ENCODE measurements around the gene DHRS2. TPM values are rescaled to one million over a fixed set of nuclear protein-coding genes. Genes with fewer than 3 reads are reported as not detected.
"Not testable (repeated sequence)": the region's sequence is repeated elsewhere in the genome, so short reads cannot be mapped to it uniquely, and the experiment has no call there.

Gene DHRS2
- total RNA-seq, 1 donor from 2014 or later: not detected

DNA sequence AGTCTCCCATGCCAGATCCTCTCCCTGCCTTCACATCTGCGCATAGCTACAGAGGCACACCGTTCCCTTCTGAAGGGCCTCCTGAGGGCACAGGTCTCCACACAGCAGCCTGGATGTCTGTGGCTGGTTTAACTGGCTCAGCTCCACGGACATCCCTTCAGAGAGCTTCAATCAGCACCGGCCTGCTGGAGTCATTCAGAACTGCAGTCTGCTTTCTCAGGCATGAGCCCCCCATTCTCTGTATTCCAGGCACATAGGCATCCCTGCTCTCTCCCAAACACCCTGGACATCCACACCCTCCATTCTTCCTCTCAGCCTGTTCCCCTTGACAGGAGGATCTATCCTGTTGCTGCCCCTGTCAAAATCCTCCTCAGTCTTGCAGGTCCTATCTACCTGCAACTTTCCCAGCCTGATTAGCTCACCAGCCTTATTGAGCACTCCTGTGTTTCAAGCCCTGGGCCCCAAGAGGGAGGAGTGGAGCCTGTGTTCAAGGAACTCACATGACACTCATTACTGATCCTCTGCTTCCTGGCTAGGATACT is 2.9 kb upstream of the DHRS2 start:
- peak; percentile 6 for DNase-seq

DNA sequence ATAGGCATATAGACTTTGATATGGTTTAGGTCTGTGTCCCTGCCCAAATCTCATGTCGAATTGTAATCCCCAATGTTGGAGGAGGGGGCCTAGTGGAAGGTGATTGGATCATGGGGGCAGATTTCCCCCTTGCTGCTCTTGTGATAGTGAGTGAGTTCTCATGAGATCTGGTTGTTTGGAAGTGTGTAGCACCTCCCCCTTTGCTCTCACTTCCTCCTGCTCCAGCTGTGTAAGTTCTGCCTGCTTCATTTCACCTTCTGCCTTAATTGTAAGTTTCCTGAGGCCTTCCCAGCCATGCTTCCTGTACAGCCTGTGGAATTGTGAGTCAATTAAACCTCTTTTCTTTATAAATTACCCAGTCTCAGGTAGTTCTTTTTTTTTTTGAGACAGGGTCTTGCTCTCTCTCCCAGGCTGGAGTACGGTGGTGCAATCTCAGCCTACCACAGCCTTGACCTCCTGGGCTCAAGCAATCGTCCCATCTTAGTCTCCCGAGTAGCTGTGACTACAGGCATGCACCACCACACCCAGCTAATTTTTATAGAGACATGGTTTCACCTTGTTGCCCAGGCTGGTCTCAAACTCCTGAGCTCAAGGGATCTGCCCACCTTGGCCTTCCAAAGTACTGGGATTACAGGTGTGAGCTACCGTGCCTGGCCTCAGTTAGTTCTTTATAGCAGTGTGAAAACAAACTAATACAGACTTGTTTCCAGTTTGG is 1.3 kb upstream of the DHRS2 start:
- not testable (repeated sequence) for DNase-seq

DNA sequence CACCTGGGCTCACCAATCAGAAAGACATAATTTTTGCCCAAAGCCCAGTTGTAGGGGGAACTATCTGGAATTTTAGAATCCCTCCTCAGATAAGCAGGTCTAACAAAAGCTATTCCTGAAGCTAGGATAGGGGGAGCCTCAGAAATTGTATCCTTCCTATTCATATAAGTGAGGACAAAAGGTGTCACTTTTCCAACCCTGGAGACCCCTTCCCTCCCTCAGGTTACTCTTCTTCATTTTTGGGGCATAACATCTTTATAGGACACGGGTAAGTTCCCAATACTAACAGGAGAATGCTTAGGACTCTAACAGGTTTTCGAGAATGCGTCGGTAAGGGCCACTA is 1.1 kb downstream of the DHRS2 start:
- not testable (repeated sequence) for DNase-seq

DNA sequence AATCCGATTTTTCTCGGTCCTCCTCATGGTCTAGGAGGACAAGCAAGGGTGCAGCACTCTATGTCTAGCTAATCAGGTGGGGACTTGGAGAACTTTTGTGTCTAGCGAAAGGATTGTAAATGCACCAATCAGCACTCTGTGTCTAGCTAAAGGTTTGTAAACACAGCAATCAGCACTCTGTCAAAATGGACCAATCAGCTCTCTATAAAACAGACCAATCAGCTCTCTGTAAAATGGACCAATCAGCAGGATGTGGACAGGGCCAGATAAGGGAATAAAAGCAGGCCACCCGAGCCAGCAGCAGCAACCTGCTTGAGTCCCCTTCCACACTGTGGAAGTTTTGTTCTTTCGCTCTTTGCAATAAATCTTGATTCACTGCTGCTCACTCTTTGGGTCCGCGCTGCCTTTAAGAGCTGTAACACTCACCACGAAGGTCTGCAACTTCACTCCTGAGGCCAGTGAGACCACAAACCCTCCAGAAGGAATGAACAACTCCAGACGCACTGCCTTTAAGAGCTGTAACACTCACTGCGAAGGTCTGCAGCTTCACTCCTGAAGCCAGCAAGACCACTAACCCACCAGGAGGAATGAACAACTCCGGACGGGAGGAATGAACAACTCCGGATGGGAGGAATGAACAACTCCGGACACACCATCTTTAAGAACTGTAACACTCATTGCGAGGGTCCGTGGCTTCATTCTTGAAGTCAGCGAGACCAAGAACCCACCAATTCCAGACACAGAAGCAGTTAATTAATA is 1.7 kb downstream of the DHRS2 start:
- not testable (repeated sequence) for DNase-seq

DNA sequence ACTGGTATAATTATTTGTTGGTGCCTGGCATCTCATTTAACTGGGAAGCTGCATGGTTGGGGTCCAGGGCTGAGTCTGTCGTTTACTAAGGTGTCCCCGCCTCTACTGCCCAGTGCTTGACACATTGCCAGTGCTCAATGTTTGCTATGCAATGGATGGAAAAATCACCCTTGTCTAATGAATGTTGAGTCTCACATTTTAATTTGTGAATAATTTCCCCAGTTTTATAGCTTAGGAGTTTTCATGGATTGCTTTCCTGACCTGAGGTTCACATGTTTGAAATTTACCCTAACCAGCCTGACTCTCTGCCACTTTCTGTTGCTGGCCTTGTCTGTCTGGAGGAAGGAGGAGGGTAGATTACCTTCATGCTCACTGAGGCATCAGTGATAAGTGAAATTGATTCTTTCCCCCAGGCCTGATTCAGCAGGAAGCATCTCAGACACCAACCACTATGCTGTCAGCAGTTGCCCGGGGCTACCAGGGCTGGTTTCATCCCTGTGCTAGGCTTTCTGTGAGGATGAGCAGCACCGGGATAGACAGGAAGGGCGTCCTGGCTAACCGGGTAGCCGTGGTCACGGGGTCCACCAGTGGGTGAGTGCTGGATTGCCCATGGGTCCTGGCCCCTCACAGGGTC is 2.4 kb downstream of the DHRS2 start:
- no peak for DNase-seq

DNA sequence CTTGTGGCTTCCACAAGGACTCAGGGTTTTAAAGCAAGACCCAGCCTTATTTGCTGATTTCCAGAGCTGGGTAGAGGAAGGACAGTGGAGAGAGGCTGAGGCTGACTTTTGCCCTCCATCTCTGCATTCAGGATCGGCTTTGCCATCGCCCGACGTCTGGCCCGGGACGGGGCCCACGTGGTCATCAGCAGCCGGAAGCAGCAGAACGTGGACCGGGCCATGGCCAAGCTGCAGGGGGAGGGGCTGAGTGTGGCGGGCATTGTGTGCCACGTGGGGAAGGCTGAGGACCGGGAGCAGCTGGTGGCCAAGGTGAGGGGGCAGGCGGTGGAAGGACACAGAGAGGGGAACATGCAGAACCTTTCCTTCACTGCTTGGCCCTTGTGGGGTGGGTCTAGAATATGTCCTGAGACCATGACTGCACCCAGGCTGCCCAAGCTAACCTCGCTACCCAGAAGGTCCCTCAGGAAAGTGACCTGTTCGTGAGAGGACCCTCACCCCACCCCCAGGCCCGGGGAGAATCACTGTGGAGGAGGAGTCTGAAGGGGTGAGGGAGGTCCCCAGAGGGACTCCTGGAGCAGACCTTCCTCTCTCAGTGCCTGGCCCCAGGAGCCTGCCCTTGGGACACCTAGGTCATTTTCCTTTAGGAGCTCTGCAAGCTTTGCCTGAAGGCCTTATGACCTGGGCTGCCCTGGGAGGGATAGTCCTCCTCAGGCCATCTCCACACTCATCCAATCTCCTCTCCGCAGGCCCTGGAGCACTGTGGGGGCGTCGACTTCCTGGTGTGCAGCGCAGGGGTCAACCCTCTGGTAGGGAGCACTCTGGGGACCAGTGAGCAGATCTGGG is 3.1 kb downstream of the DHRS2 start:
- no peak for DNase-seq

DNA sequence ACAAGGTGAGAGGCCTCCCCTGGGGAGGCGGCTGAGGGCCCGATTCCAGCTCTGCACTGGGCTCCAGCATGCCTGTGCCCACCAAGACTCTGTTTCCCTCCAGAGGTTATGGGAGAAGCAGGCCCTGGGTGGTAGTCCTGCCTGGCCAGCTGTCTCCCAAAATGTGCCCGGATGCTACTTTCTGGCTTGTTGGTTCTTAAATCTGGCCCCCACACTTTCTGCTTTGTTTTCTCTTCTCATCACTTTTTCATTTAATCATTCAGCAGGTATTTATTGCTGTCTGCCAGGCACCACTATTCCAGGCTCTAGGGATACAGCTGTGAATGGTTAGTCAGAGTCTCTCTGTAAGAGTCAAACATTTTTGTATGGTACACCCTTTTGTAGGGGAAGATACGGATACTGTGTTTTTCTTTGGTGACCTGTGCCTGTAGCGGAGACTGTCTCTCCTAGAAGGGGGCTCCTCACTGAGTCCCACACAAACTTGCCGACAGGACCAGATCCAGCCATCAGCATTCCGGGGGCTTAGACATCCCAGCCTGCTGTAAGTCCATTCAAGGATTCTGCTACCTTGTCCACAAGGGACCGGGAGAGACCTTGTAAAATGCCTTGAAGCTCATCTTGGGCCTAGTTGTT is 3.8 kb downstream of the DHRS2 start:
- peak; percentile 2 for DNase-seq

DNA sequence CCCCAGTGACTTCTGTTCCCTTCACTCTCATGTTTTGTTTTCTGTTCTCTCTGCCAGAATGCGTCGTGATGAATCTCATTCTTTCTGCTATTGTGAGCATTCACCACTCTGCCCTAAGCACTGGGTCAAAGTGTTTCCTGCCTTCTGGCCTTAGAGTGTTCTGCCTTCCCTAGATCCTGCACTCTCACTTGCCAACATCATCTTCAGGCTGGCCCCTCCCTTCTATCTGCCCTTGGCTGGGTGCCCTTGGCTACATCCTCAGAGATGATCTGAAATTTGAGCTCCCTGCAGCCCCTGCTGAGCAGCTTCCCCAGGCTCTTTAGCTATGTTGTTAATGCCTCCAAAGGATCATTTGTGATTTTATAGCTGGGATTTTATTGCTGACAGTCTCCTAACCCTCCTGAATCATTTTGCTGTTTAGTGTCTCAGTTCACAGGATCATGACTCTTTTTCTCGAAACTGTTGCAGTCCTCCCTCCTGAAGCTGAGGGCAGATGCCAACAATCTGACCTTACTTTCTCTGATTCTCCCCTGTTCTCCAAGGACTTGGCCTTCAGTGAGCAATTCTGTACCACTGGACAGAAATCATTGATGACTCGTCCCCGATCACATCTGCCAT is 4.5 kb downstream of the DHRS2 start:
- peak; percentile 85 for DNase-seq

DNA sequence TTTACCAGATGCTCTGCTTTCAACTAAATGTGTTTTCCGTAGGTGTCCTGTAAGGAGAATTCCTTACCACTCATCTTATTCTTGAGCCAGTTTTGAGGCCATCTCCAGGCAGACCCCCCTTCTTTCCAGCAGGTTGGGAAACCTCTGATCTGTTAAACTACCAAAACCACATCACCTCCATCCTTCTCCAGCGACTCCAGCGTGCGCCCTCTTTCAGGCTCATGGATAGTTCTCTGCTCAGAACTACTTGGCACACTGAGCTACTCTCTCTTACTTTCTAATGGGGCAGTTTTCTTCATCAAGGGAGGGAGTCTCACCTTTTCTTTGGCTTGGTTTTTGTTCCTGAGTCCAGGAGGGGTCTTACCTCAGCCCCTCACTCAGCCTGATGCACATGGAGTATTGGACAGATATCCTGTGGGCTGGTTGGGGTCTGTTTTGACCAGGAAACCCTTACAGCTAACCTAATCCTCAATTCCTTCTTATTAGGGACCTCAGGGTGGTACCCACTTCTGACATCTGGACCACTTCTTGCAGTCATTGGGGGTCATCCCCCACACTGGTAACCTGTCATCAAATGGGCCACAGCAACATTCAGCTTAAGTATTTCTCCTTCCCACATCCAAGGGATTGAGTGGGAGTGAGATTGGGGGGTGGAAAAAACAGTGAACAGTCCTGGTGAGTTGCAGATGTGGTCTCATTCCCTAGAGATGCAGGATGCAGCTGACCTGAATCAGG is 5.2 kb downstream of the DHRS2 start:
- DNase-seq: no peak

DNA sequence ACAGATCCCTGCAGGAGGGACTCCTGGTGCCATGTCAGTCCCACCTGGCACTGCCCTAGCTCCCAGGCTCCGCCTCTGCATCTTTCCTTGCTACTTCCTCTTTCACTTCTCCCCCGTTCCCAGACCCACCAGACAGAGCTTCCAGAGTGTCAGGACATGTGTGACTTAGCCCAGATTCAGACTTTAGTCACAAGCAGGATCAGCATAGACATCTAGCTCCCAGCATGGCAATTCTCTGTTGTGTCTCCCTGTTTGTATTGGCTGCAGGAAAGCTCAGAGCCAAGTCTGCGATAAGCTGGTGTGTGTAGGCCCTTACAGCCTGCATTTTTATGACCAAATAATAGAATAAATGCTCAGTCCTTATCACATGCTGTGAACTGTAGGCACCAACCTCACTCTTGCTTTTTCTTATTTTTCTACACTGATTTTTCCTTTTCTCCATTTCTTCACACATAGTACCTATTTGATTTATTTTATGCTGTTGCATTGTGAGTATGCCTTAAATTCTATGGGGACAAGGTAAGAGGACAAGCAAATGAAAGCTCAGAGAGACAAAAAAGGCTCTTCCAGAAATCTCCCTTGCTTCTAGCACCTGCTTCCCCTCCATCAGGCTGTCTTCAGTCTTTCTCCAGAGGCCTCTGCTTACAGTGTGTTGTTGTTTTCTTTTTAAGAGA is 5.9 kb downstream of the DHRS2 start:
- no peak for DNase-seq

DNA sequence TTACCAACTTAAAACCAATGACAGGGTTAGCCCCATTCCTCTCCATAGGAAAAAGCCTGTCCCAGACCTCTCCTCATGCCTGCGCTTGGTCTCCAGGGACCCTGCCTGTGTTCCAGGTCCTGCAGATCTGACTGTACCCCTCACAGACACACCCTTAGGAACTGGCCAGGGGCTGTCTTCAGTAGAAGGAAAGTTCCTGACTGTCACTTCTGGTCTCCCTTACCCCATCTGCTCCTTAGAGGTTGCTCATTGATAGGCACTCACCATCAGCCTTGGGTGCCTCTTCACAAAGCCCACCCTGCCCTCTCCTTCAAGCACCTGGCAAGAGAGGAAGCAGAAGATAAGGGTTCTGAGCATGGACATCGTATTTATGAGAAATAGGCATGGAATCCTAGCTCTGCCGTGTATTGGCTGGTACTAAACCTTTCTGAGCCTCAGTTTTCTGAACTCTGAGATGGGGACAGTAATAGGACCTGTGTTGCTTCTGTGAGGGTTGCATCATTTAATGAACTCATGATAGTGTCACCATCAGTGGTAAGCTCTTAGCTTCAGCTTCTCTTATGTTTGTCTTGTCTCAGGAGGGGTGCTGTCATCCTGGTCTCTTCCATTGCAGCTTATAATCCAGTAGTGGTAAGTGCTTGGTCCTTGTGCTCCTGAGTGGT is 7.5 kb downstream of the DHRS2 start:
- no peak for DNase-seq

DNA sequence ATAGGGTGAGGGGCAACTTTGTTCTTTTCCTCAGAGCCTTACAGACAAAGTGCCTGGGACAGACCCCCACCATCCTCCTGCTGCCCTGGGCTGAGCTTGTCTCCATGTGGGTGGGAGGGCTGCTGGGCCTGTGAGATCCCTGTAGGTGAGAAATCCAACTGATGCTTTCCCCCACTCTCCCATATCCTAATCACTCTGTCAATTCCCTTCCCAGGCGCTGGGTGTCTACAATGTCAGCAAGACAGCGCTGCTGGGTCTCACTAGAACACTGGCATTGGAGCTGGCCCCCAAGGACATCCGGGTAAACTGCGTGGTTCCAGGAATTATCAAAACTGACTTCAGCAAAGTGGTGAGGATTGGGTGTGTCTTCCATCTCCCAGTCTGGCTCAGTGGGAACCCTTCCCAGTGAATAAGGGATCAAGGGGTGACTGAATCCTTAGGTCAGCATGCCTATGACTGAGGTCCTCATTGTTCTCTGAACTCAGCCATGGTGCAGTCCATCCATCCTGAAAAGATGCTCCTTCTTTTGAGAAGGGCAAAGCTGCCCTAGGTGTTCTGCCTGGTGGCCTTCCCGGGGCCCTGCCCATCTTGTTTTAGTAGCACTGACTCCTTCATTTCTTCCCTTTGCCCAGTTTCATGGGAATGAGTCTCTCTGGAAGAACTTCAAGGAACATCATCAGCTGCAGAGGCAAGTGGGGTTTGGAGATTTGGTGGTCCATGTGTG is 8.2 kb downstream of the DHRS2 start:
- DNase-seq: no peak

DNA sequence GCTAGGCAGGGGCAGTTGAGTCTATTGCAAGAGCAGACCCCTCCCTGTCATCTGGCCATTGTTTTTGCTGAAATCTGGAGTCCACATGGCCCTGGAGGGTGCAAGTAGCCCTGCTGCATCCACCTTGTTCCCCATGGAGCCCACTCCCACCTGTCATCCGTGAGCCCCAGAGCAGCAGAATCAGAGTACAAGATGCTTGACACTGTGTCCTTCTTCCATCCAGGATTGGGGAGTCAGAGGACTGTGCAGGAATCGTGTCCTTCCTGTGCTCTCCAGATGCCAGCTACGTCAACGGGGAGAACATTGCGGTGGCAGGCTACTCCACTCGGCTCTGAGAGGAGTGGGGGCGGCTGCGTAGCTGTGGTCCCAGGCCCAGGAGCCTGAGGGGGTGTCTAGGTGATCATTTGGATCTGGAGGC is 8.8 kb downstream of the DHRS2 start:
- DNase-seq: no peak

DNA sequence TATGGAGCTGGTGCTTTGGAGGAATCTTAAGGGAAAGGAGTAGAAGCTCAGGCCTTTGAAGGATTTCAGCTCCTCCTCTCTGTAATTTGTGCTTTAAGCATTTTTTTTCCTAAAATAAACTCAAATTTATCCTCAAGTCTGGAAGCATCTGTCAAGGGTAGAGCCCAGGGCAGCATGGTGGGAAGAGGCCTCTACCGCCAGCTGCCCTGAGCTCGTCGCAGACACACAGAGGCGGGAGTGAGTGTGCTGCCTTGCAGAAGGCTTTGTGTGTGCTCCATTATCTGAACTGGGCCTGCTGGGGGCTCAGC is 9.3 kb downstream of the DHRS2 start:
- DNase-seq: no peak

DNA sequence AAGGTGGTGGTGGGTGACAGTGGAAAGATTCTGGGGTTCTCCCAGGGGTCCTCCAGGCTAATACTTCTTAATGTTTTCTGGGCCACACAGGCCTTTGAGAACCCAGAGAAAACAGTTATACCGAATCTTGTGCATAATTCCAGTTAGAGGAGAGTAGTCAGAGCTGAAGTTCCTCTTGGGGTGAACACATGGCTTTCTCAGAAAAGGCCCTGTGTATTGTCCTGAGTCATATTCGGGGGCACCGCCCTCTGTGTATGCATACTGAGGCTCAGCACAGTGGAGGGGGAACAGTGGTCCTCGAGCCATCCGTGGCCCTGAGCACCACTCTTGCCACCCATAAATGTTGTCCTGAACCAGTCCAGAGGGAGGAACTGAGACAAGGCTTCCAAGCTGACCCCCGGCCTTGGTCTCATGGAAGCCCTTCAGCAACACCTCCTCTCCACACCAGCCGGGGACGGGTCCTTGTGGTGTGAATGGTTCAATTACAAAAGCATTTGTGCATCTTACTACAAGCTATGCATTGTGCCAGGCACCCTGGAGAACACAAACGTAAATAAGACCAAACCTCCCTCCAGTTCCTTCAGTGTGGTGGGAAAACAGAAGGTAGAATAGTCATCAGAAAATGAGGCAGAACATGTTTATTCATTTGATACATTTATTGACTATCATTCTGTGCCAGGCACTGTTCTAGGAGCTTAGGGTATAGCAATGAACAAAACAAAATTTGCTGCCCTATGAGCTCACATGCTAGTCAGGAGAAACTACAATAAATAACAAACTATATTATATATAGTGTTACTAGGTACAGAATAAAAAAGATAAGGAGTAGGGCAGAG is 9.9 kb downstream of the DHRS2 start:
- no peak for DNase-seq

DNA sequence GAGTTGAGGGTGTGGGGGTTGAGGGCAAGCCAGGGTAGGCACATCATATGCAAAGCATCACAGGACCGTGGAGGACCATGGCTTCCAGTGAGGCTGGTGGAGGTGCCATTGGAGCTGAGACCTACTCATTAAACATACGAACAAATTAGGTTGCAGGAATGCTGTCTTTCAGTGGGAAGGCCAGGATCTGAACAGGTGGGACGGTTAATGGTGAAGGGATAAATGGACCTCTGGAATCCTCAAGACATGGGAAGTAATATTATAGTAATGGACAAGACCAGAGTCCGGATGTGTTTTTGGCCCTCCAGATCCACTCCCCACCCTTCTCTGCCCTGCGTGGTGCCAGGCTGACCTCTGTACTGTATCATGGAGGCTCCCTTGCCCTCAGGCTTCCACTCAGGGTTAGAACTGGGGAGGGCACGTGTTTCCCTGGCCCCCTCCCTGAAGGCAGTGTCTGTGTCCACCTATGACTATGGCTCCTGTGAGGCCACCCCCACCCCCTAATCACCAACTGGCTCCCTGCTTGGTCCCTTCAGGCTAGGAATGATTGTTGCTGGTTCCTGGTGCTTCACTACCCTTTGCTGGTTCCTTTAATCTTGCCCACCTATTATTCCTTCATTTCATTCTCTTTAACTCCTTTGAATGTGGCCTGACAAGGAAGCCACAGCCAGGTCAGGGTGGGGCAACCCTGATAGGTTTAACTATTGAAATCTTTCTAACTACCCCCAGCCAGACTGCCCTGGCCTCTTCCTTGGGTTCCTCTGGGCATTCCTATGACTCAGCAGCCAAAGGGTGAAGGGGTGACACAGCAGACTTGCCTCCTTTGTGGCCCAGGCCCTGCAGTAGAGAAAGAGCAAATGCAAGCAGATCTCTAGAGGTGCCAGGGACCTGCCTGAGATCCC is 10.7 kb downstream of the DHRS2 start:
- DNase-seq: no peak

DNA sequence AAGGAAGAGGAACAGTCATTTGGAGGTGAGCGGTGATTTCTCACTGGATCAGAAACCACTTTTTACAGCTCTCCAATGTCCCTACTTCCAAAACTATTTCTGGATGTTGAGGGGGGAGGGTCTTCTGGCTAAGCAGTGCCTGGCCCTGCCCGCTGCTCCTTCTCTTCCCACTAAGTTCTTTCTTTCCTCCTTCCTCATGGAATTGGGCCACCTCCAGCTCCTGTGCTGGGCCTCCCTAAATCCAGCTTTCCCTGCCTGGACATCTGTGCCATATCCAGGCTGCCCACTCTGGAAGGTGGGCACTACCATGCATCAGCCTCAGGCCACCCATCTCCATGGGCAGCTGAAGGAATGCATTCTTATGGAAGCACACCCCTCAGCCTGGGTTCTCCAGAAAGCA is 11.5 kb downstream of the DHRS2 start:
- no peak for DNase-seq
